Measurements from ENCODE around the gene PSME4. TPM values are rescaled to one million over a fixed set of nuclear protein-coding genes. Genes with fewer than 3 reads are reported as not detected.

PSME4 gene
- total and polyA plus RNA-seq, 7 donors, result 55.2 to 189 (median 113) TPM

DNA sequence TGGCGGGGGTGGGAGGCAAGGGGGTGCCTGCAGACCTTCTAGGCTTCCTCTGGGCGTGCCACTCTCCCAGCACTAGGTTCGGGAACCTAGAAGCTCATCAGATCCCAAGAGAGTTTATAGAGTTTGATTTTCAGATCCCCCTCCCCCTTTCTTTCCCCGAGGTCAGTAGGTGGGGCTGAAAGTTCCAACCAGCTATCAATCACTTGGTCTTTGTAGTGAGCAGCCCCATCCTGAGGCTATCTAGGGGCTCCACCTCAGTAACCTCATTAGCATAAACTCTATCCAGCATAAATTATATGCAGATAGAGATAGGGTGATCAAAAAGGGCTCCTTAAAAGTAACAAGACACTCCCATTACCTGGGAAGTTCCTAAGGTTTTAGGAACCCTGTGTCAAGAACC lies 151.2 kb downstream of the PSME4 start:
- no peak for ATAC-seq
- peaks cover 0 to 57% of the 10 kb centered on the region in 2 donors for H3K36me3 ChIP-seq (ENCODE audit: insufficient read depth in 1 of 2, low read depth in 1 of 2)
- intact Hi-C loops (cut with DNase I), result no loop called here

DNA sequence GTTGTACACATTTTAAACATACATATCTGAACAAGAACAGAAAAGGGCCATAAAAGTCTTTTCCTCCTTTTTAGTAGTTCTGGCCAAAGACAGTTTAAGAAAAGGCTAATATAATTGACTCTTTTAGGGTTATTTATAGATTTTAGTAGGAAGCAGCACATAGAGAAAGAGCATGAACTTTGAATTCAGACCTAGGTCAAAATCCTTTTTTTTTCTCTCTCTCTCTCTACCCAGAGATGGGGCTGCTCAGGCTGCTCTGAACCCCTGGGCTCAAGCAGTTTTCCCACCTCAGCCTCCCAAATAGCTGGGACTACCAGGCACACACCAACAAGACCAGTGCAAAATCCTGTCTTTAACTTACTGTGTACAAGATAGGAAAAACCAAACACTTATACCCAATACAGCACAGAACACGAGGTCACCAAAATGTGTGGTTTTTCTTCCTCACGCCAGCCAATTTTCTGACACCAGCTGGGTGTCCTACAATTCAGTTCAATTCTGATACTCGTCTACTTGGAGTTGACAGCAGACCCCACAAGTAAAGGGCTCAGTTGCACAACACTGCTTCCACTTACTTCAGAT lies 151.8 kb downstream of the PSME4 start:
- DNase-seq, result no peak
- H3K27ac ChIP-seq, result no peak overlapping the region
- TF ChIP-seq CTCF (IDR thresholded peaks at IDR 0.05), result no peak
- H3K9me3 ChIP-seq, result no peaks in the 10 kb centered on the region
- ATAC-seq, result no peak
- H3K27me3 ChIP-seq (ENCODE audit: insufficient read depth in 3 of 3, low read length in 2 of 3), result no peaks in the 10 kb centered on the region
- peaks cover 0 to 64% of the 10 kb centered on the region in 2 donors for H3K36me3 ChIP-seq (ENCODE audit: insufficient read depth in 1 of 2, low read depth in 1 of 2)
- intact Hi-C loops (cut with DNase I), result no loop called here
- no peaks in the 10 kb centered on the region for H3K4me1 ChIP-seq
- no peak overlapping the region for H3K4me3 ChIP-seq
- 89 to 95% (median 94%) methylated on average over 3 of the region's 3 CpGs for WGBS, 3 donors

More for the DNA sequence above, 151.2 kb downstream of the PSME4 start:
- Histone ChIP-seq H3K4me1 (no peaks in the 10 kb centered on the region), H3K27me3 (ENCODE audit: insufficient read depth in 3 of 3, low read length in 2 of 3) (no peaks in the 10 kb centered on the region), H3K27ac (no peak overlapping the region), H3K9me3 (no peaks in the 10 kb centered on the region), H3K4me3 (no peak overlapping the region)
- TF ChIP-seq CTCF (IDR thresholded peaks at IDR 0.05), result no peak
- DNase-seq, result no peak
- WGBS, 3 donors, result 72 to 83% (median 75%) methylated on average over 4 of the region's 4 CpGs

Other genes with a start within 250 kb of the PSME4 start
- 1 to 10 TPM; 3.5 to 5.5 (median 4.9) TPM for gene CHAC2, start 203.2 kb downstream of the PSME4 start, total RNA-seq
- gene CHAC2, start 203.2 kb downstream of the PSME4 start, polyA plus RNA-seq, result 10 to 100 TPM in 1 of 3 donors, 1 to 10 TPM in 2; 8.1 to 13.9 (median 8.5) TPM
- 1 to 10 TPM; 3.5 to 6.8 (median 5.9) TPM for gene ASB3, start 184.0 kb downstream of the PSME4 start, total RNA-seq
- 1 to 10 TPM; 2.9 to 6.4 (median 3.8) TPM for gene ASB3, start 184.0 kb downstream of the PSME4 start, polyA plus RNA-seq
- 10 to 100 TPM; 23.8 to 27.1 (median 25.5) TPM for gene ERLEC1, start 183.9 kb downstream of the PSME4 start, total RNA-seq
- 10 to 100 TPM; 28.2 to 49.6 (median 34.4) TPM for gene ERLEC1, start 183.9 kb downstream of the PSME4 start, polyA plus RNA-seq
- 1 to 10 TPM in 2 of 4 donors, under 1 TPM in 2; 0.51 to 1.3 (median 1.0) TPM for gene GPR75, start 111.0 kb downstream of the PSME4 start, total RNA-seq
- 1 to 10 TPM in 1 of 3 donors, under 1 TPM in 2; 0.29 to 1.9 (median 0.38) TPM for gene GPR75, start 111.0 kb downstream of the PSME4 start, polyA plus RNA-seq
- gene ACYP2, start 144.6 kb upstream of the PSME4 start, total RNA-seq, result 100 to 1,000 TPM in 2 of 4 donors, 10 to 100 TPM in 2; 74.6 to 112 (median 93.5) TPM
- gene ACYP2, start 144.6 kb upstream of the PSME4 start, polyA plus RNA-seq, result 100 to 1,000 TPM in 2 of 3 donors, 10 to 100 TPM in 1; 73.5 to 231 (median 137) TPM

Data from psoas muscle (tissue), 8 donors.